Activated effector memory CD4-positive, alpha-beta T cell treated with anti-CD3 and anti-CD28 coated beads, Interleukin-2, amount 50 U/mL, for 16 hours (primary cell): ENCODE results near the gene LOC101059915.
"Not testable (repeated sequence)": the region's sequence is repeated elsewhere in the genome, so short reads cannot be mapped to it uniquely, and the experiment has no call there.

ENCODE experiments used
- DNase-seq: peaks from one replicate; pipeline ENCODE4 v3.0.0-alpha.2; 2020

The LOC101059915 gene

GRCh38 chrX:71644406-71644805, 22.9 kb upstream of the LOC101059915 start:
- DNase-seq = not testable (repeated sequence)

GRCh38 chrX:71650333-71650969, 16.9 kb upstream of the LOC101059915 start:
- no peak for DNase-seq

GRCh38 chrX:71652405-71652804, 14.9 kb upstream of the LOC101059915 start:
- DNase-seq = peak; percentile 72

- DNase-seq = no peak
Measured at GRCh38 chrX:71653344-71653743, 14.0 kb upstream of the LOC101059915 start.

GRCh38 chrX:71657267-71657666, 10.1 kb upstream of the LOC101059915 start:
- DNase-seq = no peak

GRCh38 chrX:71659342-71659741, 8.0 kb upstream of the LOC101059915 start:
- no peak for DNase-seq

- no peak for DNase-seq
Measured at GRCh38 chrX:71659959-71660358, 7.4 kb upstream of the LOC101059915 start.

GRCh38 chrX:71660562-71661416, 6.6 kb upstream of the LOC101059915 start:
- DNase-seq = no peak

- DNase-seq = no peak
Measured at GRCh38 chrX:71661919-71662318, 5.4 kb upstream of the LOC101059915 start.

GRCh38 chrX:71662654-71663053, 4.7 kb upstream of the LOC101059915 start:
- DNase-seq = not testable (repeated sequence)

GRCh38 chrX:71663238-71663637, 4.1 kb upstream of the LOC101059915 start:
- DNase-seq = peak; percentile 83

GRCh38 chrX:71664202-71664601, 3.1 kb upstream of the LOC101059915 start:
- not testable (repeated sequence) for DNase-seq

GRCh38 chrX:71664889-71665491, 2.4 kb upstream of the LOC101059915 start:
- DNase-seq = no peak

- DNase-seq = no peak
Measured at GRCh38 chrX:71665747-71666146, 1.6 kb upstream of the LOC101059915 start.

GRCh38 chrX:71666240-71667223, 814 bp upstream of the LOC101059915 start:
- no peak for DNase-seq

GRCh38 chrX:71668248-71668595, 876 bp downstream of the LOC101059915 start:
- DNase-seq = no peak

- no peak for DNase-seq
Measured at GRCh38 chrX:71669492-71669891, 2.1 kb downstream of the LOC101059915 start.

- DNase-seq = not testable (repeated sequence)
Measured at GRCh38 chrX:71669947-71670346, 2.6 kb downstream of the LOC101059915 start.

- DNase-seq = peak; percentile 84
Measured at GRCh38 chrX:71671043-71671780, 3.9 kb downstream of the LOC101059915 start.

- DNase-seq = no peak
Measured at GRCh38 chrX:71671938-71672337, 4.6 kb downstream of the LOC101059915 start.

- DNase-seq = not testable (repeated sequence)
Measured at GRCh38 chrX:71675636-71676035, 8.3 kb downstream of the LOC101059915 start.
